ENCODE results near the gene BAIAP2L1.

BAIAP2L1 gene

GRCh38 chr7:98369726-98370125 lies 31.2 kb downstream of the BAIAP2L1 start:
- Histone ChIP-seq H3K9me3 (ENCODE audit: low read length) (no peaks in the 10 kb centered on the region), H3K4me3 (ENCODE audit: low read depth in 1 of 2, low read length in 2 of 2) (no peak overlapping the region), H3K27ac (ENCODE audit: low read depth, low read length) (no peak overlapping the region), H3K4me1 (ENCODE audit: insufficient read depth, low read length) (no peaks in the 10 kb centered on the region), H3K9ac (ENCODE audit: low read length) (no peak overlapping the region), H3K36me3 (ENCODE audit: insufficient read depth, low read length) (no peaks in the 10 kb centered on the region), H3K27me3 (ENCODE audit: control insufficient read depth in 1 of 2, insufficient read depth in 2 of 2, low read length in 2 of 2) (no peaks in the 10 kb centered on the region)

GRCh38 chr7:98368716-98369115 lies 32.2 kb downstream of the BAIAP2L1 start:
- H3K9ac ChIP-seq (ENCODE audit: low read length): no peak overlapping the region
- no peaks in the 10 kb centered on the region for H3K9me3 ChIP-seq (ENCODE audit: low read length)
- H3K4me1 ChIP-seq (ENCODE audit: insufficient read depth, low read length): no peaks in the 10 kb centered on the region
- H3K27ac ChIP-seq (ENCODE audit: low read depth, low read length): no peak overlapping the region
- no peaks in the 10 kb centered on the region for H3K36me3 ChIP-seq (ENCODE audit: insufficient read depth, low read length)
- H3K4me3 ChIP-seq (ENCODE audit: low read depth in 1 of 2, low read length in 2 of 2): no peak overlapping the region
- no peaks in the 10 kb centered on the region for H3K27me3 ChIP-seq (ENCODE audit: control insufficient read depth in 1 of 2, insufficient read depth in 2 of 2, low read length in 2 of 2)

- Histone ChIP-seq H3K36me3 (ENCODE audit: insufficient read depth, low read length) (no peaks in the 10 kb centered on the region), H3K27ac (ENCODE audit: low read depth, low read length) (no peak overlapping the region)
These were observed 34.3 kb downstream of the BAIAP2L1 start for GRCh38 chr7:98366562-98366938.

GRCh38 chr7:98365863-98366561 lies 34.9 kb downstream of the BAIAP2L1 start:
- Histone ChIP-seq H3K27ac (ENCODE audit: low read depth, low read length) (no peak overlapping the region), H3K9me3 (ENCODE audit: low read length) (no peaks in the 10 kb centered on the region), H3K9ac (ENCODE audit: low read length) (no peak overlapping the region), H3K4me3 (ENCODE audit: low read depth in 1 of 2, low read length in 2 of 2) (no peak overlapping the region), H3K36me3 (ENCODE audit: insufficient read depth, low read length) (no peaks in the 10 kb centered on the region), H3K27me3 (ENCODE audit: control insufficient read depth in 1 of 2, insufficient read depth in 2 of 2, low read length in 2 of 2) (no peaks in the 10 kb centered on the region), H3K4me1 (ENCODE audit: insufficient read depth, low read length) (no peaks in the 10 kb centered on the region)

More at GRCh38 chr7:98366562-98366938, 34.3 kb downstream of the BAIAP2L1 start:
- Histone ChIP-seq H3K9me3 (ENCODE audit: low read length) (no peaks in the 10 kb centered on the region), H3K27me3 (ENCODE audit: control insufficient read depth in 1 of 2, insufficient read depth in 2 of 2, low read length in 2 of 2) (no peaks in the 10 kb centered on the region), H3K4me3 (ENCODE audit: low read depth in 1 of 2, low read length in 2 of 2) (no peak overlapping the region), H3K9ac (ENCODE audit: low read length) (no peak overlapping the region), H3K4me1 (ENCODE audit: insufficient read depth, low read length) (no peaks in the 10 kb centered on the region)

GRCh38 chr7:98364220-98364619 lies 36.7 kb downstream of the BAIAP2L1 start:
- no peak overlapping the region for H3K9ac ChIP-seq (ENCODE audit: low read length)
- no peaks in the 10 kb centered on the region for H3K36me3 ChIP-seq (ENCODE audit: insufficient read depth, low read length)
- H3K27me3 ChIP-seq (ENCODE audit: control insufficient read depth in 1 of 2, insufficient read depth in 2 of 2, low read length in 2 of 2): no peaks in the 10 kb centered on the region
- H3K27ac ChIP-seq (ENCODE audit: low read depth, low read length): no peak overlapping the region
- H3K4me3 ChIP-seq (ENCODE audit: low read depth in 1 of 2, low read length in 2 of 2): no peak overlapping the region
- no peaks in the 10 kb centered on the region for H3K9me3 ChIP-seq (ENCODE audit: low read length)
- no peaks in the 10 kb centered on the region for H3K4me1 ChIP-seq (ENCODE audit: insufficient read depth, low read length)

- Histone ChIP-seq H3K27me3 (ENCODE audit: control insufficient read depth in 1 of 2, insufficient read depth in 2 of 2, low read length in 2 of 2) (no peaks in the 10 kb centered on the region), H3K9ac (ENCODE audit: low read length) (no peak overlapping the region), H3K9me3 (ENCODE audit: low read length) (no peaks in the 10 kb centered on the region), H3K36me3 (ENCODE audit: insufficient read depth, low read length) (no peaks in the 10 kb centered on the region), H3K4me3 (ENCODE audit: low read depth in 1 of 2, low read length in 2 of 2) (no peak overlapping the region), H3K4me1 (ENCODE audit: insufficient read depth, low read length) (no peaks in the 10 kb centered on the region), H3K27ac (ENCODE audit: low read depth, low read length) (no peak overlapping the region)
These were observed 38.4 kb downstream of the BAIAP2L1 start for GRCh38 chr7:98362517-98362916.

- no peaks in the 10 kb centered on the region for H3K36me3 ChIP-seq (ENCODE audit: insufficient read depth, low read length)
These were observed 40.4 kb downstream of the BAIAP2L1 start for GRCh38 chr7:98360221-98361130.

GRCh38 chr7:98359395-98359794 lies 41.5 kb downstream of the BAIAP2L1 start:
- H3K27me3 ChIP-seq (ENCODE audit: control insufficient read depth in 1 of 2, insufficient read depth in 2 of 2, low read length in 2 of 2): no peaks in the 10 kb centered on the region
- no peak overlapping the region for H3K4me3 ChIP-seq (ENCODE audit: low read depth in 1 of 2, low read length in 2 of 2)
- H3K27ac ChIP-seq (ENCODE audit: low read depth, low read length): no peak overlapping the region

More at GRCh38 chr7:98360221-98361130, 40.4 kb downstream of the BAIAP2L1 start:
- Histone ChIP-seq H3K9ac (ENCODE audit: low read length) (no peak overlapping the region), H3K4me1 (ENCODE audit: insufficient read depth, low read length) (no peaks in the 10 kb centered on the region), H3K9me3 (ENCODE audit: low read length) (no peaks in the 10 kb centered on the region), H3K27me3 (ENCODE audit: control insufficient read depth in 1 of 2, insufficient read depth in 2 of 2, low read length in 2 of 2) (no peaks in the 10 kb centered on the region), H3K4me3 (ENCODE audit: low read depth in 1 of 2, low read length in 2 of 2) (no peak overlapping the region), H3K27ac (ENCODE audit: low read depth, low read length) (no peak overlapping the region)

GRCh38 chr7:98358706-98359105 lies 42.2 kb downstream of the BAIAP2L1 start:
- H3K27ac ChIP-seq (ENCODE audit: low read depth, low read length): no peak overlapping the region

More at GRCh38 chr7:98359395-98359794, 41.5 kb downstream of the BAIAP2L1 start:
- no peak overlapping the region for H3K9ac ChIP-seq (ENCODE audit: low read length)
- no peaks in the 10 kb centered on the region for H3K4me1 ChIP-seq (ENCODE audit: insufficient read depth, low read length)
- no peaks in the 10 kb centered on the region for H3K9me3 ChIP-seq (ENCODE audit: low read length)
- H3K36me3 ChIP-seq (ENCODE audit: insufficient read depth, low read length): no peaks in the 10 kb centered on the region

GRCh38 chr7:98357751-98358161 lies 43.1 kb downstream of the BAIAP2L1 start:
- Histone ChIP-seq H3K9me3 (ENCODE audit: low read length) (no peaks in the 10 kb centered on the region), H3K4me3 (ENCODE audit: low read depth in 1 of 2, low read length in 2 of 2) (no peak overlapping the region), H3K36me3 (ENCODE audit: insufficient read depth, low read length) (no peaks in the 10 kb centered on the region), H3K27ac (ENCODE audit: low read depth, low read length) (no peak overlapping the region), H3K9ac (ENCODE audit: low read length) (no peak overlapping the region), H3K27me3 (ENCODE audit: control insufficient read depth in 1 of 2, insufficient read depth in 2 of 2, low read length in 2 of 2) (no peaks in the 10 kb centered on the region), H3K4me1 (ENCODE audit: insufficient read depth, low read length) (no peaks in the 10 kb centered on the region)

More at GRCh38 chr7:98358706-98359105, 42.2 kb downstream of the BAIAP2L1 start:
- no peaks in the 10 kb centered on the region for H3K9me3 ChIP-seq (ENCODE audit: low read length)
- H3K4me3 ChIP-seq (ENCODE audit: low read depth in 1 of 2, low read length in 2 of 2): no peak overlapping the region
- H3K27me3 ChIP-seq (ENCODE audit: control insufficient read depth in 1 of 2, insufficient read depth in 2 of 2, low read length in 2 of 2): no peaks in the 10 kb centered on the region
- no peak overlapping the region for H3K9ac ChIP-seq (ENCODE audit: low read length)
- no peaks in the 10 kb centered on the region for H3K36me3 ChIP-seq (ENCODE audit: insufficient read depth, low read length)
- no peaks in the 10 kb centered on the region for H3K4me1 ChIP-seq (ENCODE audit: insufficient read depth, low read length)

GRCh38 chr7:98355250-98355538 lies 45.7 kb downstream of the BAIAP2L1 start:
- Histone ChIP-seq H3K36me3 (ENCODE audit: insufficient read depth, low read length) (no peaks in the 10 kb centered on the region), H3K27ac (ENCODE audit: low read depth, low read length) (no peak overlapping the region), H3K27me3 (ENCODE audit: control insufficient read depth in 1 of 2, insufficient read depth in 2 of 2, low read length in 2 of 2) (no peaks in the 10 kb centered on the region), H3K4me1 (ENCODE audit: insufficient read depth, low read length) (no peaks in the 10 kb centered on the region), H3K9ac (ENCODE audit: low read length) (no peak overlapping the region), H3K4me3 (ENCODE audit: low read depth in 1 of 2, low read length in 2 of 2) (no peak overlapping the region), H3K9me3 (ENCODE audit: low read length) (no peaks in the 10 kb centered on the region)

Measured in muscle layer of colon (tissue), 2 donors.